GM23338 (cell line): ENCODE measurements around the gene GNB1.

Source experiments
- CREB1 ChIP-seq: fragments of 250-450 bp; sonication (Bioruptor Pico); IDR thresholded peaks from 2 replicates; pipeline ENCODE4 v1.5.0; 2020; ENCODE audit warnings: low read depth, mild to moderate bottlenecking, moderate library complexity
- EZH2 ChIP-seq: fragments of 200-600 bp; sonication (generic); IDR thresholded peaks from one replicate; pipeline ENCODE4 v1.8.0; 2017; ENCODE audit warnings: antibody characterized with exemption, mild to moderate bottlenecking, low read depth; ENCODE audit not compliant: unreplicated experiment
- POLR2AphosphoS5 ChIP-seq: IDR thresholded peaks from 2 replicates; pipeline ENCODE4 v1.6.1; 2016; ENCODE audit warnings: antibody characterized with exemption, low read depth
- TF ChIP-seq, protein P1 (sequence below): IDR thresholded peaks from one replicate; pipeline ENCODE4 v1.6.1; 2018; ENCODE audit warnings: antibody characterized with exemption; ENCODE audit not compliant: unreplicated experiment
- TF ChIP-seq, protein P2 (sequence below), 2 experiments: fragments of 200-600 bp in 1 of 2; sonication (generic) in 1 of 2; conservative IDR thresholded peaks; 2 replicates each; pipeline versions ENCODE4 v1.5.1 to v1.6.1; 2016 to 2017; ENCODE audit warnings: antibody characterized with exemption in 2 of 2, low read depth in 2 of 2, mild to moderate bottlenecking in 2 of 2, moderate library complexity in 1 of 2

DNA sequence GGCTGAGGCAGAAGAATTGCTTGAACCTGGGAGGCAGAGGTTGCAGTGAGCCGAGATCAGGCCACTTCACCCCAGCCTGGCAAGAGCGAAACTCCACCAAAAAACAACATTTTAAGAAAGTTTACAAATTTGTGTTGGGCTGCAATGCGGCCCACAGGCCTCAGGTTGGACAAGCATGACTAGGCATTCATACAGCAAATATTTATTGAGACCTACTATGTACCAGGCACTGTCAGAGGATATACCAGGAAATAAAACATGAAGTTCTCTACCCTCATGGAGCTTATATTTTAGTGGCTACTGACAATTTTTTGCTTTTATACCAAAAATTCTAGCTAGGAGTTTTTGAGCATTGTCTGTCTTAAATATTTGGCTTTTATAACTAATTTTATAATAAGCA, 23.7 kb downstream of the GNB1 start:
- TF ChIP-seq, protein P1, sequence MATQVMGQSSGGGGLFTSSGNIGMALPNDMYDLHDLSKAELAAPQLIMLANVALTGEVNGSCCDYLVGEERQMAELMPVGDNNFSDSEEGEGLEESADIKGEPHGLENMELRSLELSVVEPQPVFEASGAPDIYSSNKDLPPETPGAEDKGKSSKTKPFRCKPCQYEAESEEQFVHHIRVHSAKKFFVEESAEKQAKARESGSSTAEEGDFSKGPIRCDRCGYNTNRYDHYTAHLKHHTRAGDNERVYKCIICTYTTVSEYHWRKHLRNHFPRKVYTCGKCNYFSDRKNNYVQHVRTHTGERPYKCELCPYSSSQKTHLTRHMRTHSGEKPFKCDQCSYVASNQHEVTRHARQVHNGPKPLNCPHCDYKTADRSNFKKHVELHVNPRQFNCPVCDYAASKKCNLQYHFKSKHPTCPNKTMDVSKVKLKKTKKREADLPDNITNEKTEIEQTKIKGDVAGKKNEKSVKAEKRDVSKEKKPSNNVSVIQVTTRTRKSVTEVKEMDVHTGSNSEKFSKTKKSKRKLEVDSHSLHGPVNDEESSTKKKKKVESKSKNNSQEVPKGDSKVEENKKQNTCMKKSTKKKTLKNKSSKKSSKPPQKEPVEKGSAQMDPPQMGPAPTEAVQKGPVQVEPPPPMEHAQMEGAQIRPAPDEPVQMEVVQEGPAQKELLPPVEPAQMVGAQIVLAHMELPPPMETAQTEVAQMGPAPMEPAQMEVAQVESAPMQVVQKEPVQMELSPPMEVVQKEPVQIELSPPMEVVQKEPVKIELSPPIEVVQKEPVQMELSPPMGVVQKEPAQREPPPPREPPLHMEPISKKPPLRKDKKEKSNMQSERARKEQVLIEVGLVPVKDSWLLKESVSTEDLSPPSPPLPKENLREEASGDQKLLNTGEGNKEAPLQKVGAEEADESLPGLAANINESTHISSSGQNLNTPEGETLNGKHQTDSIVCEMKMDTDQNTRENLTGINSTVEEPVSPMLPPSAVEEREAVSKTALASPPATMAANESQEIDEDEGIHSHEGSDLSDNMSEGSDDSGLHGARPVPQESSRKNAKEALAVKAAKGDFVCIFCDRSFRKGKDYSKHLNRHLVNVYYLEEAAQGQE, result no peak
- TF ChIP-seq, protein P2, sequence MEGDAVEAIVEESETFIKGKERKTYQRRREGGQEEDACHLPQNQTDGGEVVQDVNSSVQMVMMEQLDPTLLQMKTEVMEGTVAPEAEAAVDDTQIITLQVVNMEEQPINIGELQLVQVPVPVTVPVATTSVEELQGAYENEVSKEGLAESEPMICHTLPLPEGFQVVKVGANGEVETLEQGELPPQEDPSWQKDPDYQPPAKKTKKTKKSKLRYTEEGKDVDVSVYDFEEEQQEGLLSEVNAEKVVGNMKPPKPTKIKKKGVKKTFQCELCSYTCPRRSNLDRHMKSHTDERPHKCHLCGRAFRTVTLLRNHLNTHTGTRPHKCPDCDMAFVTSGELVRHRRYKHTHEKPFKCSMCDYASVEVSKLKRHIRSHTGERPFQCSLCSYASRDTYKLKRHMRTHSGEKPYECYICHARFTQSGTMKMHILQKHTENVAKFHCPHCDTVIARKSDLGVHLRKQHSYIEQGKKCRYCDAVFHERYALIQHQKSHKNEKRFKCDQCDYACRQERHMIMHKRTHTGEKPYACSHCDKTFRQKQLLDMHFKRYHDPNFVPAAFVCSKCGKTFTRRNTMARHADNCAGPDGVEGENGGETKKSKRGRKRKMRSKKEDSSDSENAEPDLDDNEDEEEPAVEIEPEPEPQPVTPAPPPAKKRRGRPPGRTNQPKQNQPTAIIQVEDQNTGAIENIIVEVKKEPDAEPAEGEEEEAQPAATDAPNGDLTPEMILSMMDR (conservative IDR thresholded peaks at IDR 0.05; ENCODE audit: low read depth in 2 of 2), result no peak
- TF ChIP-seq EZH2 (no peak), POLR2AphosphoS5 (no peak), CREB1 (no peak)
